Measurements from ENCODE around the gene PLXND1. TPM values are rescaled to one million over a fixed set of nuclear protein-coding genes. Genes with fewer than 3 reads are reported as not detected.
"Not testable (repeated sequence)": the region's sequence is repeated elsewhere in the genome, so short reads cannot be mapped to it uniquely, and the experiment has no call there.

Gene PLXND1
- polyA plus RNA-seq, 1 donor from 2014 or later = 0.05 TPM

DNA sequence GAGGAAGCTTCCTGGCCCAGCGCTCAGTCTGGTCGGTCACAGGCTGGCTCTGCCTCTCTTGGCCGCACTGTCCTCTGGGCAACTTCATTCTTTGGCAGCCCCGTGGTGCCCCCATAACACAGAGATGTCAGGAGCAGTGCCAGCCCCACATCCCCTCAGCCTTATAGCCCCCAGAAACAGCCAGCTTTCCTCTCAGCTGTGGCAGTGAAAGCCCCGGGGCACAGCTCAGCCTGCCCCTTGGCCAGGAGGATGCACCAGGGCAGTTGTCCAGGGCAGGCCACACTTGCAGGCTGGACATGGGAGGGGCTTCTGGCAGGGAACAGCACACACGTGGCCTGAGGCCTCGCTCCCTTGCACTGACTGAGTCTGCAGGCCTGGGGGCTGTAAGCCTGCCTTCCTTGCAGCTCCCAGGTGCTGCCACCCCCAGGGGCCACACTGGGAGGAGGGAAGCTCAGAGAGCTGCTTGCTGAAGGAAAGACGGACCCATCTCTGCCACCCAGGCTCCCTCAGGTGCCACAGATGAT, 88.4 kb downstream of the PLXND1 start:
- no peak overlapping the region for H3K27ac ChIP-seq (ENCODE audit: low read length)
- no peak overlapping the region for H3K4me2 ChIP-seq (ENCODE audit: low read length)
- TF ChIP-seq TAF1 (IDR thresholded peaks at IDR 0.05; ENCODE audit: low read depth) (no peak), EP300 (conservative IDR thresholded peaks at IDR 0.05; ENCODE audit: poor library complexity, severe bottlenecking) (no peak), RAD21 (conservative IDR thresholded peaks at IDR 0.05) (no peak), MXI1 (conservative IDR thresholded peaks at IDR 0.05; ENCODE audit: poor library complexity, severe bottlenecking) (no peak), EZH2 (IDR thresholded peaks at IDR 0.05; ENCODE audit: borderline replicate concordance, insufficient read depth, low read length, poor library complexity, severe bottlenecking) (no peak), POLR2AphosphoS5 (IDR thresholded peaks at IDR 0.05) (no peak), SMC3 (conservative IDR thresholded peaks at IDR 0.05; ENCODE audit: poor library complexity) (no peak)
- TF ChIP-seq, protein P1, sequence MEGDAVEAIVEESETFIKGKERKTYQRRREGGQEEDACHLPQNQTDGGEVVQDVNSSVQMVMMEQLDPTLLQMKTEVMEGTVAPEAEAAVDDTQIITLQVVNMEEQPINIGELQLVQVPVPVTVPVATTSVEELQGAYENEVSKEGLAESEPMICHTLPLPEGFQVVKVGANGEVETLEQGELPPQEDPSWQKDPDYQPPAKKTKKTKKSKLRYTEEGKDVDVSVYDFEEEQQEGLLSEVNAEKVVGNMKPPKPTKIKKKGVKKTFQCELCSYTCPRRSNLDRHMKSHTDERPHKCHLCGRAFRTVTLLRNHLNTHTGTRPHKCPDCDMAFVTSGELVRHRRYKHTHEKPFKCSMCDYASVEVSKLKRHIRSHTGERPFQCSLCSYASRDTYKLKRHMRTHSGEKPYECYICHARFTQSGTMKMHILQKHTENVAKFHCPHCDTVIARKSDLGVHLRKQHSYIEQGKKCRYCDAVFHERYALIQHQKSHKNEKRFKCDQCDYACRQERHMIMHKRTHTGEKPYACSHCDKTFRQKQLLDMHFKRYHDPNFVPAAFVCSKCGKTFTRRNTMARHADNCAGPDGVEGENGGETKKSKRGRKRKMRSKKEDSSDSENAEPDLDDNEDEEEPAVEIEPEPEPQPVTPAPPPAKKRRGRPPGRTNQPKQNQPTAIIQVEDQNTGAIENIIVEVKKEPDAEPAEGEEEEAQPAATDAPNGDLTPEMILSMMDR (IDR thresholded peaks at IDR 0.05; ENCODE audit: poor library complexity, severe bottlenecking) = no peak
- TF ChIP-seq, protein P2, sequence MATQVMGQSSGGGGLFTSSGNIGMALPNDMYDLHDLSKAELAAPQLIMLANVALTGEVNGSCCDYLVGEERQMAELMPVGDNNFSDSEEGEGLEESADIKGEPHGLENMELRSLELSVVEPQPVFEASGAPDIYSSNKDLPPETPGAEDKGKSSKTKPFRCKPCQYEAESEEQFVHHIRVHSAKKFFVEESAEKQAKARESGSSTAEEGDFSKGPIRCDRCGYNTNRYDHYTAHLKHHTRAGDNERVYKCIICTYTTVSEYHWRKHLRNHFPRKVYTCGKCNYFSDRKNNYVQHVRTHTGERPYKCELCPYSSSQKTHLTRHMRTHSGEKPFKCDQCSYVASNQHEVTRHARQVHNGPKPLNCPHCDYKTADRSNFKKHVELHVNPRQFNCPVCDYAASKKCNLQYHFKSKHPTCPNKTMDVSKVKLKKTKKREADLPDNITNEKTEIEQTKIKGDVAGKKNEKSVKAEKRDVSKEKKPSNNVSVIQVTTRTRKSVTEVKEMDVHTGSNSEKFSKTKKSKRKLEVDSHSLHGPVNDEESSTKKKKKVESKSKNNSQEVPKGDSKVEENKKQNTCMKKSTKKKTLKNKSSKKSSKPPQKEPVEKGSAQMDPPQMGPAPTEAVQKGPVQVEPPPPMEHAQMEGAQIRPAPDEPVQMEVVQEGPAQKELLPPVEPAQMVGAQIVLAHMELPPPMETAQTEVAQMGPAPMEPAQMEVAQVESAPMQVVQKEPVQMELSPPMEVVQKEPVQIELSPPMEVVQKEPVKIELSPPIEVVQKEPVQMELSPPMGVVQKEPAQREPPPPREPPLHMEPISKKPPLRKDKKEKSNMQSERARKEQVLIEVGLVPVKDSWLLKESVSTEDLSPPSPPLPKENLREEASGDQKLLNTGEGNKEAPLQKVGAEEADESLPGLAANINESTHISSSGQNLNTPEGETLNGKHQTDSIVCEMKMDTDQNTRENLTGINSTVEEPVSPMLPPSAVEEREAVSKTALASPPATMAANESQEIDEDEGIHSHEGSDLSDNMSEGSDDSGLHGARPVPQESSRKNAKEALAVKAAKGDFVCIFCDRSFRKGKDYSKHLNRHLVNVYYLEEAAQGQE (IDR thresholded peaks at IDR 0.05; ENCODE audit: borderline replicate concordance) = no peak
- no peaks in the 10 kb centered on the region for H3K36me3 ChIP-seq (ENCODE audit: insufficient read depth, low read length)
- no peaks in the 10 kb centered on the region for H3K9me3 ChIP-seq (ENCODE audit: low read length)
- no peaks in the 10 kb centered on the region for H3K9me2 ChIP-seq (ENCODE audit: insufficient read depth, low read length)
- H4K20me1 ChIP-seq (ENCODE audit: insufficient read depth) = no peaks in the 10 kb centered on the region
- H3F3A ChIP-seq (ENCODE audit: insufficient read depth, low read length, poor library complexity, severe bottlenecking) = no peaks in the 10 kb centered on the region
- no peak overlapping the region for H2AFZ ChIP-seq (ENCODE audit: low read depth, low read length)
- no peak overlapping the region for H3K4me3 ChIP-seq (ENCODE audit: low read length)
- no peaks in the 10 kb centered on the region for H3K79me2 ChIP-seq (replicated peaks; ENCODE audit: insufficient read depth, low read length)
- no peak overlapping the region for H3K9ac ChIP-seq (ENCODE audit: low read length)
- no peaks in the 10 kb centered on the region for H3K27me3 ChIP-seq (ENCODE audit: insufficient read depth, low read depth, low read length)

DNA sequence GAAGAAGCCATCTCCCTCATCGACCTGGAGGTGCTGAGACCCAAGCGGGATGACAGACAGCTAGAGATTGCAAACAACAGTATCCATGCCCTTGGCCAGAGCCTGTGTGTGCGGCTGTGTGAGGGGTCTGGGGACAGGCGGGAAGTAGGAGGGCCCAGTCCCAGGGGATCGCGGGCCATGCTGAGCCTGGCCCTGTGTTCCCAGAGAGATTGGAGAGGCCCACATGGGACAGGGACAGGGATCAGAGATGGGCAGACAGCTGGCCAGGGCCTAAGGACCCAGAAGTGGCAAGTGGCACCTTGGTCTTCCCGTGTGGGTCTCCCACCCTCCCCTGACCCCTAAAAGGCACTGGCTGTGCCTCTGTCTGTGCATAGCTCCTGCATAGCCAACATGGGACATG, 89.0 kb downstream of the PLXND1 start:
- Histone ChIP-seq H3K9ac (ENCODE audit: low read length) (no peak overlapping the region), H3K9me2 (ENCODE audit: insufficient read depth, low read length) (no peaks in the 10 kb centered on the region), H3F3A (ENCODE audit: insufficient read depth, low read length, poor library complexity, severe bottlenecking) (no peaks in the 10 kb centered on the region), H3K36me3 (ENCODE audit: insufficient read depth, low read length) (no peaks in the 10 kb centered on the region), H3K79me2 (replicated peaks; ENCODE audit: insufficient read depth, low read length) (no peaks in the 10 kb centered on the region), H3K27ac (ENCODE audit: low read length) (no peak overlapping the region), H3K4me3 (ENCODE audit: low read length) (no peak overlapping the region), H3K4me2 (ENCODE audit: low read length) (no peak overlapping the region), H3K27me3 (ENCODE audit: insufficient read depth, low read depth, low read length) (no peaks in the 10 kb centered on the region), H2AFZ (ENCODE audit: low read depth, low read length) (no peak overlapping the region), H3K9me3 (ENCODE audit: low read length) (no peaks in the 10 kb centered on the region), H4K20me1 (ENCODE audit: insufficient read depth) (no peaks in the 10 kb centered on the region)
- TF ChIP-seq, protein P2 (IDR thresholded peaks at IDR 0.05; ENCODE audit: borderline replicate concordance) = no peak
- no peak for TF ChIP-seq RAD21 (conservative IDR thresholded peaks at IDR 0.05)
- no peak for TF ChIP-seq EZH2 (IDR thresholded peaks at IDR 0.05; ENCODE audit: borderline replicate concordance, insufficient read depth, low read length, poor library complexity, severe bottlenecking)
- TF ChIP-seq EP300 (conservative IDR thresholded peaks at IDR 0.05; ENCODE audit: poor library complexity, severe bottlenecking) = no peak
- TF ChIP-seq POLR2AphosphoS5 (IDR thresholded peaks at IDR 0.05) = no peak
- no peak for TF ChIP-seq SMC3 (conservative IDR thresholded peaks at IDR 0.05; ENCODE audit: poor library complexity)
- no peak for TF ChIP-seq TAF1 (IDR thresholded peaks at IDR 0.05; ENCODE audit: low read depth)
- TF ChIP-seq, protein P1 (IDR thresholded peaks at IDR 0.05; ENCODE audit: poor library complexity, severe bottlenecking) = no peak
- TF ChIP-seq MXI1 (conservative IDR thresholded peaks at IDR 0.05; ENCODE audit: poor library complexity, severe bottlenecking) = no peak

DNA sequence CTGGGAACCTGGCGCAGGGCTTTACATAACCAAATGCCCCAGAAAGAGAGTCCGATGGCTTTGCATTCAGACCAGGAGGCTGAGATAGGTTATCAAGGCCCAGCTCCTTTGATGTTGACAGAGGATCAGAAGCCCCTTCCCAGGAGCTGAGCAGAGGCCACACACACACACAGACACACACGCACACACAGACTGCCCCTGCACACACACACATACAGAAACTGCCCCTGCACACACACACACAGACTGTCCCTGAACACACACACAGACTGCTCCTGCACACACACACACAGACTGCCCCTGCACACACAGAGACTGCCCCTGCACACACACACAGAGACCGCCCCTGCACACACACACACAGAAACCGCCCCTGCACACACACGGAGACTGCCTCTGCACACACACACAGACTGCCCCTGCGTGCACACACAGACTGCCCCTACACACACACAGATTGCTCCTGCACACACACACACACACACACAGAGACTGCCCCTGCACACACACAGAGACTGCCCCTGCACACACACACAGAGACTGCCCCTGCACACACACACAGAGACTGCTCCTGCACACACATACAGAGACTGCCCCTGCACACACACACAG, 90.5 kb downstream of the PLXND1 start:
- not testable (repeated sequence) for H3K9me3 ChIP-seq (ENCODE audit: low read length); H4K20me1 ChIP-seq (ENCODE audit: insufficient read depth); H3K9ac ChIP-seq (ENCODE audit: low read length); H3K36me3 ChIP-seq (ENCODE audit: insufficient read depth, low read length); H3K27me3 ChIP-seq (ENCODE audit: insufficient read depth, low read depth, low read length); H3K4me2 ChIP-seq (ENCODE audit: low read length); H3F3A ChIP-seq (ENCODE audit: insufficient read depth, low read length, poor library complexity, severe bottlenecking); H3K27ac ChIP-seq (ENCODE audit: low read length); H3K9me2 ChIP-seq (ENCODE audit: insufficient read depth, low read length); H3K4me3 ChIP-seq (ENCODE audit: low read length); H2AFZ ChIP-seq (ENCODE audit: low read depth, low read length); H3K79me2 ChIP-seq (replicated peaks; ENCODE audit: insufficient read depth, low read length)
